Epithelial cell of proximal tubule (primary cell): ENCODE results near the gene PCGF2. TPM values are rescaled to one million over a fixed set of nuclear protein-coding genes. Genes with fewer than 3 reads are reported as not detected.
A peak's percentile ranks its signal among the peaks of the same experiment; 100 is the strongest.

Source experiments
- DNase-seq: peaks from one replicate; pipeline ENCODE4 v3.0.0-alpha.2; 2011; ENCODE audit warnings: low read depth
- H3K4me3 ChIP-seq: 2 replicates; pipeline ENCODE4 v1.5.1; 2011; ENCODE audit warnings: low read depth, mild to moderate bottlenecking, low read length
- CTCF ChIP-seq: conservative IDR thresholded peaks from 2 replicates; pipeline ENCODE4 v1.5.1; 2012; ENCODE audit warnings: low read depth, mild to moderate bottlenecking, low read length
- total RNA-seq: library from RNA; depleted of rRNA; stranded (reverse); fragments of >200 nt; gene quantifications from 2 replicates; pipeline ENCODE4 v1.2.3, GENCODE V29; 2015

The PCGF2 gene
- total RNA-seq, 1 donor from 2014 or later, result 7.6 TPM

- peak overlapping the region; percentile 95 for H3K4me3 ChIP-seq
- no peak for TF ChIP-seq CTCF
- DNase-seq, result no peak
These were observed 42.7 kb downstream of the PCGF2 start for GRCh38 chr17:38705523-38705802.

GRCh38 chr17:38704606-38705522 is 43.3 kb downstream of the PCGF2 start, which contains the start of gene MLLT6:
TSS of gene MLLT6 (plus strand) at chr17:38705273. CDS start at chr17:38705633, 360 bp downstream.
- peak within 1 kb of the TSS; percentile 95 for H3K4me3 ChIP-seq
- DNase-seq, result no peak
- no peak for TF ChIP-seq CTCF

GRCh38 chr17:38703742-38704605 is 44.2 kb downstream of the PCGF2 start:
- H3K4me3 ChIP-seq, result peak overlapping the region; percentile 95
- TF ChIP-seq CTCF, result peak; percentile 2
- DNase-seq, result no peak

DNA sequence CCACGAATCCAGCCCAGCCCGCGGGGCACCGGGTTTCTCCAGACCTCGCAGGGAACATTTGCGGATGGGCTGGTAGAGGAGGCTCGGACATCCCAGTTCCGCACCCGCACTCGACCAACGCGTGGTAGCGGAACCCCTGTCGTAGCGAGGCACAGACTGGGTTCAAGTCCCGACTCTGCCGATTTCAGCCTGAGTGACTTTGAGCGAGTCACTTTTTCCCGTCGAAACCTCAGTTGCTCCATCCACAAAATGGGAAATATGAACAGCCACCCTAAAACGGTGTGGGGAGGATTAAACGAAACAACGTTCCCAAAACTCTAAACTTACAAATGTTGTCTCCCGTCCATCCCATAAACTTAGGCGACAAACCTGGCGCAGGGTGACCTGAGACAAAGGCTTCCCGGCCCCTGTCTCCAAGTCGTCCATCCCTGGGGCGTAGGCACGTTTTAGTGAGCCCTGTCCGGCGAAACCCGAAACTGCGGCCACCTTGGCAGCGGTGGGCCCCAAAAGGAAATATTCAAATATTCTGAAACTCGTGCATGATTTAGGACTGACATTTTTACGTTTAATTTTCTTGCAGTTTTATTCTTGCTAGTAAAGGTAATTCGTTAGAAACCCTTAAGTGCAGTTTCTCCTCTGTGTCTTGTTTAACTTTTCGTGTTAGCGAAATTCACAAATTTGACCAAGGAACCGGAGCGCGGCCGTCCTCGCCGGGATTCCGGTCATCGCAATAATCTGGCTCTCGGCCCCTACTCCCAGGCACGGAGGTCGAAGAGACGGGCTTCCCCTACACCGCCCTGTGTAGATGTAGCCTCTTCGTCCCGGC is 45.0 kb downstream of the PCGF2 start:
- TF ChIP-seq CTCF, result no peak
- peak overlapping the region; percentile 95 for H3K4me3 ChIP-seq
- no peak for DNase-seq

GRCh38 chr17:38702166-38702915 is 45.8 kb downstream of the PCGF2 start:
- H3K4me3 ChIP-seq, result peak overlapping the region; percentile 95
- TF ChIP-seq CTCF, result no peak
- DNase-seq, result no peak
